BE2C (cell line): ENCODE data around the gene GIT2.

Experiments
- DNase-seq: peaks from one replicate; pipeline ENCODE4 v3.0.0-alpha.2; 2020
- H3K27me3 ChIP-seq: fragments of 250-450 bp; sonication (Bioruptor Pico); 2 replicates; pipeline ENCODE4 v1.5.1; 2020; ENCODE audit warnings: mild to moderate bottlenecking
- H3K36me3 ChIP-seq: fragments of 250-450 bp; sonication (Bioruptor Pico); 2 replicates; pipeline ENCODE4 v1.5.1; 2020; ENCODE audit warnings: mild to moderate bottlenecking
- H3K4me1 ChIP-seq: fragments of 250-450 bp; sonication (Bioruptor Pico); 2 replicates; pipeline ENCODE4 v1.5.1; 2020
- H3K4me3 ChIP-seq: 2 replicates; pipeline ENCODE4 v1.5.1; 2011; ENCODE audit warnings: low read depth, low read length
- H3K9me3 ChIP-seq: fragments of 250-450 bp; sonication (Bioruptor Pico); 2 replicates; pipeline ENCODE4 v1.5.1; 2020
- CTCF ChIP-seq: IDR thresholded peaks from 2 replicates; pipeline ENCODE4 v1.5.1; 2012; ENCODE audit warnings: mild to moderate bottlenecking, low read depth, low read length

Gene GIT2

GRCh38 chr12:109962398-109962797, 33.8 kb downstream of the GIT2 start:
- no peak overlapping the region for H3K4me3 ChIP-seq
- H3K4me1 ChIP-seq: no peaks in the 10 kb centered on the region
- no peaks in the 10 kb centered on the region for H3K27me3 ChIP-seq
- peaks cover 18% of the 10 kb centered on the region for H3K36me3 ChIP-seq
- TF ChIP-seq CTCF: no peak
- H3K9me3 ChIP-seq: no peaks in the 10 kb centered on the region
- DNase-seq: no peak

- H3K9me3 ChIP-seq: no peaks in the 10 kb centered on the region
- TF ChIP-seq CTCF: no peak
- no peak for DNase-seq
- no peaks in the 10 kb centered on the region for H3K27me3 ChIP-seq
- H3K4me1 ChIP-seq: no peaks in the 10 kb centered on the region
- no peak overlapping the region for H3K4me3 ChIP-seq
- H3K36me3 ChIP-seq: peaks cover 18% of the 10 kb centered on the region
These were observed 34.6 kb downstream of the GIT2 start for GRCh38 chr12:109961612-109962011.

GRCh38 chr12:109961201-109961600, 35.0 kb downstream of the GIT2 start:
- Histone ChIP-seq H3K9me3 (no peaks in the 10 kb centered on the region), H3K27me3 (no peaks in the 10 kb centered on the region), H3K4me1 (no peaks in the 10 kb centered on the region), H3K4me3 (no peak overlapping the region), H3K36me3 (peaks cover 18% of the 10 kb centered on the region)
- no peak for TF ChIP-seq CTCF
- DNase-seq: no peak

GRCh38 chr12:109959411-109960093, 36.6 kb downstream of the GIT2 start:
- Histone ChIP-seq H3K36me3 (peaks cover 9% of the 10 kb centered on the region), H3K4me1 (no peaks in the 10 kb centered on the region), H3K4me3 (no peak overlapping the region), H3K27me3 (no peaks in the 10 kb centered on the region), H3K9me3 (no peaks in the 10 kb centered on the region)
- DNase-seq: no peak
- no peak for TF ChIP-seq CTCF

GRCh38 chr12:109958374-109958773, 37.8 kb downstream of the GIT2 start:
- Histone ChIP-seq H3K9me3 (no peaks in the 10 kb centered on the region), H3K27me3 (no peaks in the 10 kb centered on the region), H3K4me1 (no peaks in the 10 kb centered on the region), H3K4me3 (no peak overlapping the region), H3K36me3 (peaks cover 9% of the 10 kb centered on the region)
- DNase-seq: no peak
- TF ChIP-seq CTCF: no peak

GRCh38 chr12:109953656-109954055, 42.5 kb downstream of the GIT2 start:
- Histone ChIP-seq H3K36me3 (peaks cover 21% of the 10 kb centered on the region), H3K27me3 (no peaks in the 10 kb centered on the region), H3K9me3 (no peaks in the 10 kb centered on the region), H3K4me3 (no peak overlapping the region), H3K4me1 (0 out of 2 replicates have a peak, but pooled peaks cover 2% of the 10 kb centered on the region)
- DNase-seq: no peak
- no peak for TF ChIP-seq CTCF
